Vagina (tissue), 2 donors: ENCODE results near the gene LHFPL3.

ENCODE experiments used
- CTCF ChIP-seq, 3 experiments: fragments of 450-650 bp in 2 of 3; fragments of 200-600 bp in 1 of 3; sonication (generic) in 1 of 3; IDR thresholded peaks; one replicate each; pipeline ENCODE4 v1.5.1; 2017 to 2019; ENCODE audit warnings: antibody characterized with exemption in 3 of 3, mild to moderate bottlenecking in 2 of 3, moderate library complexity in 2 of 3
- POLR2A ChIP-seq, 2 donors: fragments of 450-650 bp; IDR thresholded peaks; one replicate each; pipeline ENCODE4 v1.6.1; 2017; ENCODE audit warnings: antibody characterized with exemption in 2 of 2, mild to moderate bottlenecking in 2 of 2, moderate library complexity in 2 of 2

GRCh38 chr7:104548861-104549260 lies 220.5 kb downstream of the LHFPL3 start:
- TF ChIP-seq POLR2A (IDR thresholded peaks at IDR 0.05) (no peak), CTCF (IDR thresholded peaks at IDR 0.05) (no peak)
